SK-N-SH treated with all-trans-retinoic acid at 6 μM for 48 hours (cell line): ENCODE data around the gene ABHD17C.

Experiments used
- ARNTL ChIP-seq: fragments of 450-650 bp; formaldehyde crosslinking; IDR thresholded peaks from 2 replicates; pipeline ENCODE4 v1.5.0; 2020; ENCODE audit warnings: low read depth, mild to moderate bottlenecking, moderate library complexity, borderline replicate concordance
- ESRRG ChIP-seq: fragments of 250-450 bp; sonication (Bioruptor Pico); IDR thresholded peaks from 2 replicates; pipeline ENCODE4 v1.6.1; 2021; ENCODE audit warnings: mild to moderate bottlenecking
- OSR1 ChIP-seq: fragments of 250-450 bp; sonication (Bioruptor Pico); IDR thresholded peaks from 2 replicates; pipeline ENCODE4 v1.8.0; 2022; ENCODE audit warnings: moderate library complexity, mild to moderate bottlenecking, inconsistent platforms
- ZC3H10 ChIP-seq: fragments of 250-450 bp; sonication (Bioruptor Pico); IDR thresholded peaks from 2 replicates; pipeline ENCODE4 v1.5.1; 2021; ENCODE audit warnings: mild to moderate bottlenecking, moderate library complexity
- ZFP3 ChIP-seq: fragments of 250-450 bp; sonication (Bioruptor Pico); IDR thresholded peaks from 2 replicates; pipeline ENCODE4 v1.5.0; 2020; ENCODE audit warnings: mild to moderate bottlenecking, moderate library complexity
- TF ChIP-seq, protein P1 (sequence below): fragments of 250-450 bp; sonication (Bioruptor Pico); IDR thresholded peaks from 2 replicates; pipeline ENCODE4 v1.8.0; 2020; ENCODE audit warnings: mild to moderate bottlenecking, moderate library complexity, borderline replicate concordance
- TF ChIP-seq, protein P2 (sequence below): fragments of 250-450 bp; sonication (Bioruptor Pico); IDR thresholded peaks from 2 replicates; pipeline ENCODE4 v1.5.1; 2021; ENCODE audit warnings: mild to moderate bottlenecking, moderate library complexity

DNA sequence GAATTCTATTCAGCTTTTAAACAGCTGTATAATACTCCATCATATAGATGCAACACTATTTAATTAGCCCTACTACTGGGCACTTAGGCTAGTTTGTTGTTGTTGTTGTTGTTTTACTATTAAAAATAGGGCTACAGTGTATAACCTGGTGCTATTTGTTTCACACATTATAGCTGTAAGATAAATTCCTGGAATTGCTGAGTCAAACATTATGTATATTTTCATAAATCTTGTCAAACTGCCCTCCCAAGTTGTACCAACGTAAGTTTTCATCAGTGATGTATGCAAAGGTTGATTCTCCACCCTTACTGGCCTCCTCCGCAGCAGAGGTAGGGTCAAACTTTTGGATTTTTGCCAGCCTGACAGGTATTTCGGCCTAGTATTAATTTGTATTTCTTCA is 80.2 kb downstream of the ABHD17C start:
- no peak for TF ChIP-seq ZC3H10 (CRISPR knock-in tag)
- no peak for TF ChIP-seq OSR1 (CRISPR knock-in tag)
- no peak for TF ChIP-seq ARNTL (CRISPR knock-in tag)
- TF ChIP-seq ZFP3 (CRISPR knock-in tag) = no peak
- TF ChIP-seq, protein P1, sequence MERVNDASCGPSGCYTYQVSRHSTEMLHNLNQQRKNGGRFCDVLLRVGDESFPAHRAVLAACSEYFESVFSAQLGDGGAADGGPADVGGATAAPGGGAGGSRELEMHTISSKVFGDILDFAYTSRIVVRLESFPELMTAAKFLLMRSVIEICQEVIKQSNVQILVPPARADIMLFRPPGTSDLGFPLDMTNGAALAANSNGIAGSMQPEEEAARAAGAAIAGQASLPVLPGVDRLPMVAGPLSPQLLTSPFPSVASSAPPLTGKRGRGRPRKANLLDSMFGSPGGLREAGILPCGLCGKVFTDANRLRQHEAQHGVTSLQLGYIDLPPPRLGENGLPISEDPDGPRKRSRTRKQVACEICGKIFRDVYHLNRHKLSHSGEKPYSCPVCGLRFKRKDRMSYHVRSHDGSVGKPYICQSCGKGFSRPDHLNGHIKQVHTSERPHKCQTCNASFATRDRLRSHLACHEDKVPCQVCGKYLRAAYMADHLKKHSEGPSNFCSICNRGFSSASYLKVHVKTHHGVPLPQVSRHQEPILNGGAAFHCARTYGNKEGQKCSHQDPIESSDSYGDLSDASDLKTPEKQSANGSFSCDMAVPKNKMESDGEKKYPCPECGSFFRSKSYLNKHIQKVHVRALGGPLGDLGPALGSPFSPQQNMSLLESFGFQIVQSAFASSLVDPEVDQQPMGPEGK (CRISPR knock-in tag) = no peak
- TF ChIP-seq ESRRG (CRISPR knock-in tag) = no peak
- TF ChIP-seq, protein P2, sequence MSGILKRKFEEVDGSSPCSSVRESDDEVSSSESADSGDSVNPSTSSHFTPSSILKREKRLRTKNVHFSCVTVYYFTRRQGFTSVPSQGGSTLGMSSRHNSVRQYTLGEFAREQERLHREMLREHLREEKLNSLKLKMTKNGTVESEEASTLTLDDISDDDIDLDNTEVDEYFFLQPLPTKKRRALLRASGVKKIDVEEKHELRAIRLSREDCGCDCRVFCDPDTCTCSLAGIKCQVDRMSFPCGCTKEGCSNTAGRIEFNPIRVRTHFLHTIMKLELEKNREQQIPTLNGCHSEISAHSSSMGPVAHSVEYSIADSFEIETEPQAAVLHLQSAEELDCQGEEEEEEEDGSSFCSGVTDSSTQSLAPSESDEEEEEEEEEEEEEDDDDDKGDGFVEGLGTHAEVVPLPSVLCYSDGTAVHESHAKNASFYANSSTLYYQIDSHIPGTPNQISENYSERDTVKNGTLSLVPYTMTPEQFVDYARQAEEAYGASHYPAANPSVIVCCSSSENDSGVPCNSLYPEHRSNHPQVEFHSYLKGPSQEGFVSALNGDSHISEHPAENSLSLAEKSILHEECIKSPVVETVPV (CRISPR knock-in tag) = no peak
